AML-193 (cell line): ENCODE measurements around the gene TUT1.
"Not testable (repeated sequence)": the region's sequence is repeated elsewhere in the genome, so short reads cannot be mapped to it uniquely, and the experiment has no call there.

Experiments used
- DNase-seq, 2 experiments: peaks; one replicate each; lab custom pipeline; 2025; lab: John Stamatoyannopoulos, UW

Gene TUT1

DNA sequence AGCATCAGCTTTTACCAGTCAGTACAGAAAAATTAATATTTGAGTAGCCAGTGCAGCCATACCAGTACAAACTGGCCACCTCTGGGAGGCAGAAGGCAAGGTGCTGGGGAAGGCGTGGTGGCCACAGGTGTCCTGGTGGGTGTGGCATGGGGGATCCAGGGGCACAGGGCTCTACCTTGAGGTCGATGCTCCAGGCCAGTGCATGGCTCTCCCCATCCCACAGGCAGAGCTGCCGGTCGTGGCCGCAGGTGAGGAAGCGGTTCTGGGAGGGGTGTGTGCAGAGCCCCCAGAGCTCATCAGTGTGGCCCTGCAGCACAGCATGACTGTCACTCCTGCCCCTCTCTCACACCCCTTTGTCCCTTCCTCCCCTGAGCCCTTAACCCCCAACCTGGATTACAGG, 14.1 kb upstream of the TUT1 start:
- DNase-seq = no peak

DNA sequence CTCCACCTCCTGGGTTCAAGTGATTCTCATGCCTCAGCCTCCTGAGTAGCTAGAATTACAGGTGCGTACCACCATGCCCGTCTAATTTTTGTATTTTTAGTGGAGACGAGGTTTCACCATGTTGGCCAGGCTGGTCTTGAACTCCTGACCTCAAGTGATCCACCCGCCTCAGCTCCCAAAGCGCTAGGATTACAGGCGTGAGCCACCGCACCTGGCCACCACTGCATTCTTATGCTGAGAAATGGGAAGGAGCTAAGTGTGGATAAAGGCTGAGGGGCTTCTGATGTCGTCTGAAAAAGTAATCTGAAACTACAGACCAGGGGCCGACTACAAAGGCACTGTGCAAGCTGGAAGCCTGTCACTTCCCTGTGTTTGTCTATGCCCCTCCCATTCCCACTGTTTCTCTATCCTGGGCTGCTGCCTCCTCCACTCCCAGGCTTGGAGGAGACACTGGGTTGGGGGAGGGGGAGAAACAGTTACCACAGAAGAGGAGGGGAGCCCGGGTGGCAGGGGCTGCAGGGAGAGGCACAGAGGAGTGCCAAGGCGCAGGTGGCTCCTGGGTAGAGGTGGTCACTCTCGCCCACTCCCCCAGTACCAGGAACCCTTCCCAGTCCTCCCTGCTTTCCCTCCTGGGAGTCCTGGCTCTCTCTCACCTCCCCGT, 13.3 kb upstream of the TUT1 start:
- DNase-seq = no peak

DNA sequence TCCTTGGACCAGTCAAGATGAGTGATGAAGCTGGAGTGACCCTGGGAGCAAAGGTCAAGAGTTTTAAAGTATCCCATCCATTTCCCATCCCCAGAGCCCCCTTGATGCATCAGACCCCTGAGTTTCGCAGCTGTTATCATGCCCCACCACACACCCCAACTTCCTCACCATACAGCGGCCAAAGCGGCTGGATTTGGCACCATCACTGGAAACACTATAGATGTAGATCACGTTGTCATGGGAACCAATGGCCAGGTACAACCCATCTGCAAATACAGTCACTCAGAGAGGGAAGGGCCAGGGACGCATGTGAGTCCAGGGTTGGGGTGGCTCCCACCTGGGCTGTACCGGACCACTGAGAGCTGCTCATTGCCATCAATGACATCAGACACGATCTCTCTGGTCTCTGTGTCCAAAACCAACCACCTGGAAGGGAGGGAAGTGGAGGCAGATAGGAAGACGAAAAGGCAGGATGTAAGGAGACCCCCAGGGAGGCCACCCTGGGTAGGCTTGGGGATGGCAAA, 12.5 kb upstream of the TUT1 start:
- DNase-seq = no peak

DNA sequence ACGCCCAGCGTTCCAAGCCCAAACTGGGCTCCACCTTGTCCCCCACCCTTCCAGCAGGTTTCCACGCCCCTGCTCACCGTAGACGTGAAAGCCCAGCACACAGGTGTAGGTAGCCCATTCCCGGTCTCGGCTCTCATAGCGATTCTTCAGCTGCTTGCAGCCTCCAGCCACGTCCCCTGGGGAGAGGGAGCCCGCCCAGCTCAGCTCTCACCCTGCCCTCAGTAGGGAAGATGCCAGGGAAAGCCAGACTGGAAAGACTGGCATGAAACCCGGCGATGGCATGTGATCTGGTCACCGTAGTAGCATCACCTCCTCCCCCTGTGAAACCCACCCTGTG, 11.7 kb upstream of the TUT1 start:
- DNase-seq = no peak

DNA sequence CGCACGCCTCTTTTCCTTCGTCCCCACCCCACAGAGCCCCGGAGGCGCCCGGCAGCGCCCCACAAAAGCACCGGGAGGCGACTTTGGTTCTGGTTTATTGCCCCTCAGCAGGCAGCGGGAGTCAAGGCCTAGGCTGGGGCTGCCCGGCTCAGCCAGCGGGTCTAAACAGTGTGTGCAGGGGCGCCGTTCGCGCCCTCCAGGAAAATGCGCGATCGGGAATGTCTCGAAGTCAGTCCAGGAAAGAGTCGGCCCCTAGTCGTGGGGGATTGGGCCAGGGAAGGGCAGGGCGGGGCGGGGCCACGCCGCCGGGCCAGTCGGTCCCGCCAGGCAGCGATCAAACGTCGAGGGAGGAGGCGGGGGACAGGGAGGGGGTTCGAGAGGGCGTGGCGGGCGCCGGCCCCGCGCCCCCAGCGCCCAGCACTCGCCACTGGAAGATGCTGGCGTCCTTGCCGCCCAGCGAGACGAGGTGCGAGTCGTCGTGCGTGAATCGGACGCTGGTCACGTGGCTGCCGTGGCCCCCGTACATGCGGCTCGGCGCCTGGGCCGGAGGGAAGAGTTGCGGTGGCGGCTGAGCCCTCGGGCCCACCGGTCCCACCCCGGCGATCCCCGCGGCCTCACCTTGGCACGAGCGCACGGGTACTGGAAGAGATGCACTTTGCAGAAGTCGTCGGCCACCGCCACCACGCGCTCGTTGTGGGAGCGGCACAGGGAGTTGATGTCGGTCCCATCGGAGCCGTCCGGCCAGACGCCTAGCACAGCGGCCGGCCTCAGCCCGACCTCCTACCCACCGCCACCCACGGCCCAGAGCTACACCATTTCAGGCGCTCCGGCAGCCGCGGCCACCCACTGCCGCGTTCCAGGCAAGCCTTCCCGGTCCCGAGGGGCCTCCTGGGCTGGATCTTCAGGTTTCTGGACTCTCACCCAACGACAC, 11.1 kb upstream of the TUT1 start:
- DNase-seq = no peak

DNA sequence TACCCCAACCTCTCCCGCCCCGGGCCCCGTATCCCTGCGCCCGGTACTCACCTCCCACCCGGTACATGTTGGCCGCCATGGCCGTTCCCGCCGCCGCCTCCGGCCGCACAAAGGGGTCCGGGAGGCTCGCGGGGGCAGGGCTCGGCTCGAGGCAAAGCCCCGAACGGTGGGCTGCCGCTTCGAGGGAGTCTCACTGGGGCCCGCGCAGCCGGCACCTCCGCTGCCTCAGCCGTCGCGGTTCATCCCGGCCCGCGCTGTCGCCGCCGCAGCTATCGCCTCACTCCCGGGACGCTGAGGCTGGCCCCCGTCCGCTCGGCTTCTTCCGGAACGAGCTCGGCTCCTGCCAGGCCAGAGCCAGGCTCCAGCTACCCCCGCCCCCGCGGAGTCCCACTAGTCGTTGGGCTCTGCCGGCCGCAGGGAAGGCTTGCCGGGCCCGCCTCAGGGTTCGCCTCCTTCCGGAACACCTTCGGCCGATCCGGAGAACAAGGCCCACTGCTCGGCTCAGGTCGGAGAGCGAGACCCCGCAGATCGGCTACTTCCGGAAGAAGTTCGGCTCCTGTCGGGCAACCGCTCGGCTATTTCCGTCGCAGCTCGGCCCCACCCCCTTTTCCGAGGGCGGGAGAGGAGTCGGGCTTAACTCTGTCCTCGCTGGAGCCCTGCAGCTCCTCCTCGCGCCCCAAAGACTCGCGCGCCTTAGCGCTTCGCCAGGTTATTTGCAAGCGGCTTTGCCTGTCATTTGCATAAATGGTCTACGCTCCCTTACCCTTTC, 10.2 kb upstream of the TUT1 start, which contains the start of gene MTA2:
Gene MTA2, minus strand, starts transcription at position 494 of the 769 bp plus-strand sequence. Its CDS starts 415 bp downstream, at position 79.
- DNase-seq = peak; percentile 95 to 96

DNA sequence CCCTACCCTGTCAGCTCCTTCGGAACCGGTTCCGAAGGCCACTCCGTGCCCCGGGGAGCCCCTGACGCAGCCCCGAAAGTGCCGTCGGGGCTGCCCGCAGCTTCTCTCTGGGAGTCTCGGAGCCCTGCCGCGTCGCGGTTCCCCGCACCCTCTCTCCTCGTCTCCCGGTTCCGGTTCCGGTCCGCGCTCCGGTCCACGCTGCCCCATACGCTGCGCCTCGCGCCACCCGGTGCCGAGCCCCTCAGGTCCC, 9.7 kb upstream of the TUT1 start:
- no peak for DNase-seq

DNA sequence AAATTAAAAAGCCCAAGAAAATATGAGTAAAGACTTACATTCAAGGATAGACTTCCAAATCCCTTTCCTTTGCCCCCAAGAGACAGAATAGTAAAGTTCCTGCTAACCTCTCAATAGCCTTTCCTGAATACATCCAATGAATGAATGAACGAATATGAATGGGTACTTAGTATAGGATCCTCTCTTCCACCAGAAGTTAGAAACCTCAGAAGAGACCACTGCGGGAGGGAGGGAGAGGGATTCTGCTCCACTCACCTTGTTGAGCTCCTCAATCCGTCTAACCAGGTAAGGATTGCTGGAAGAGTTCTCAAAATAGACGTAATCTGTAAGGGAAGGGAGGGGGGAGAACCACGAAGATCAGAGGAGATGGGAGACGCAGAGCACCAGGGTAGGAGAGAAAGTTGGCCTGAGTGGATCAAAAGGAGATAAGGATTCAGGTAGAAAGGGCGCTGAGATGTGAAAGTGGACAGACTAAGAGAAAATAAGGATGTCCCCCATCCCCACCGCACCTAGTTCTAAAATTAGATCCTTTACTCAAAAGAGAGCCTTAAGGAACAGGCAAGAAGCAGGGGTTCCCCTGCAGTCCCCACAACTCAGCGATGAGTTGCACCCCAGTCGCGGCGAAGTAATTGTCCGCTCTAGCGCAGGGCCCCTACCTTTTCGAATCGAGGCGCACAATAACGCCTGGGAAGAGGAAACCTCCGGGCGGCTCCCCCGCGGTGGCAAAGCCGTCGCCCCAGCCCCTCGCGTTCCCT, 9.2 kb upstream of the TUT1 start:
- DNase-seq = no peak

DNA sequence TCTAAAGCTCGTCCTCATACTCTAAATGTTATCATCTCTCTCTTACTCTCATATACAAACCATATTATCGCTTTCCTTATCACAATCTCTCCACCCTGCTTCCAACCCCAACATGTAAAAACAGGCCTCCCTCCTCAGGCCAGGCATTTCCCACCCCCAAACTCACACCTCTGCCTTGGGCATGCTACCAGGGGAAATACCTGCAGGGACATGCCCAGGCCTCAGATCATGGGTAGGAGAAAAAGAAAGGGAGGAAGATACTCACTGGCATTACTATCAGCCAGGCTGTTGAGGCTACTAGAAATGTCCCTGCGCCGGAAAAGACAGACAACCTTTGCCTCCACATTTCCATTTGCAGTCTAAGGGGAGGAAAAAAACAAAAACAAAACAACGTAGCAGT, 8.6 kb upstream of the TUT1 start:
- no peak for DNase-seq

DNA sequence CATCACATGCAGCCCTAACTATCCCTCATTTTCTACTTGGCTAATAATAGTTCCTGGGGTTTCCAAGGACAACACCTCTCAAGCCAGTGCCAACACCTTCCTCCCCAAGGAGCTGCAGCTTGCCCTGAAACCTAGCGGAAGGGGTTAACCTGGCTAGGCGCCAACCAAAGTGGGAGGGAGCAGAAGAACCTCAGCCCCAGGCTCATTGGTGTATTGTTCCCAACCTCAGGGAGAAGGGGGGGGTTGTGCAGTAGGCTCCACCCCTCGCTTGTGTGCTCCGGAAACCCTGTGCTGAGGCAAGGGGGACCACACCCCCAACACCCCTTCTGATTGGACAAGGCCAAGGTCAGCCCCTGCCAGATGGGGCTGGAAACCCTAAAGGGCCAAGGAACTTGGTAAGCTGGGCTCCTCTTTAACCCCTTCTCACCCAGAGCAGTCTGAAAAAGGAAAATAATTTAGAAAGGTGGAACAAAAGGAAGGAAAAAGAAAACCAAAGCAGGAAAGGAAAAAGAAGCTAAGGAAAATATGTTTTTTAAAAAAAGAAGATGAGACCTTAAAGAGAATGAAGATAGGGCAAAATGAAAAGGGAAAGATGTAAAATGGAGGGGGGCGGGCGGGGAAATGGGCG, 7.9 kb upstream of the TUT1 start:
- peak; percentile 89 for DNase-seq

DNA sequence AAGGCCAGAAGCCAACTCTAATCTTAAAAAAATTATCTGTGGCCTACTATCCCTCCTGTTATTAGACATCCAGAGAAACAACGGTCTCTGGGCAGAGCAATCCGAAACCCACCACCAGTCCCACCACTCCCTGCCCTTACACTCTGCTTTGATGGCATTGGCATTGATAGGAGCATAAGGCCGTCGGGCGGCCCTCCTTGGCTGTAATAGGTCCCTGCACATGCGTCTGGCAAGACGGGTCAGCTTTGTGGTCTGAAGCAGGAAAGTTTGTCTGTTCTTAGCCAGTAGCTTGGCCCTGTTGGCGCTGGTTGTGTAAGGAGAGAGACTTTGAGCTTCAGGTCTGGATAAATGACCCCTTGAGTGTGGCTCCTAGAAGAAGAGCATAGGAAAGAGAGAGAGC, 3.8 kb upstream of the TUT1 start:
- no peak for DNase-seq

DNA sequence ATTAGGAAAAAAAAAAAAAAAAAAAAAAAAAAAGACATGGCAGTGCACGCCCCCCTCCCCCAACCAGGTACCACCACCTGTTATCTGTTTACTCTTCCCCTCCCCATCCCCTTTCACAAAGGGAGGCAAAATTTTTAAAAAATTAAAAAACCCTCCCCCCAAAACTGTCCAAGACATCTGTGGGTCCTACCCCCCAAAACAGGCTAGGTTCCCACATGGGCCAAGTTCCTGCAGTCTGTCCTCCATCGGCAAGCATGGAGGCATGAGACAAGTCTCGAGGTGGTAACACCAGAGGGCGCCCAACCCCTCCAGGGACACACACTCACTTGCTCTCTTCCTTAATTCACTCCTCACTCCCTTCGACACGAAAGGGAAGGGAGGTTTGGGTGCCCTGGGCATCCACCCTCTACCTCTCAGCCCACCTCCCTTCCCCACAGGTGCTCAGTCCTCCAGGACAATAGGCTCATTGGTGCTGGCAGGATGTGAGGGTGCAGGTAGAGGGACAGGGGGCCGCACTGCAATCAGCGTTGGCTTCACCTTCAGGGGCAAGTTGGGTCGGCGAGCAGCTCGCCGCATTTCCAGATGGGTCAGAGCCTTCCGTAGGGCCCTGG, 2.2 kb upstream of the TUT1 start:
- DNase-seq = peak; percentile 82 to 87

DNA sequence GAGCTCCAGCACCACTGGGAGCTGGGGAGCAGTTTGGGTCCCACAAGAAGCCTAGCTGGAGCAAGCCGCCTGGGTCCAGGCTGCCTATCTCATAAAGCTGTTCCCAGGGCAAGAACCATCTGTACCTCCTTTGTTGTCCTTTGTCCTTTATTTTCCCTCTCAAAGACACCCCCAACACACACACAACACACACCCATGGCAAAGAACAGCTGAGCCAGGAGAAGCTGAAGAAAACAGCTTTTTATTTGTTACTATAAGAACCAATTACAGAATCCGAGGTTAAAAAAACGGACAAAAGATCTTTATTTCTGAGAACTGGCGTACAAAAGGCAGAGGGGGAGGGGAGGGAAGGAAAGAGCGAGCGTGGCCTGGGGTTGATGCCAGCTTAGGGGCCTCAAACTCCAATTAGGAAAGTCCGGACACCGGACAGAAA, 1.7 kb upstream of the TUT1 start:
- no peak for DNase-seq

DNA sequence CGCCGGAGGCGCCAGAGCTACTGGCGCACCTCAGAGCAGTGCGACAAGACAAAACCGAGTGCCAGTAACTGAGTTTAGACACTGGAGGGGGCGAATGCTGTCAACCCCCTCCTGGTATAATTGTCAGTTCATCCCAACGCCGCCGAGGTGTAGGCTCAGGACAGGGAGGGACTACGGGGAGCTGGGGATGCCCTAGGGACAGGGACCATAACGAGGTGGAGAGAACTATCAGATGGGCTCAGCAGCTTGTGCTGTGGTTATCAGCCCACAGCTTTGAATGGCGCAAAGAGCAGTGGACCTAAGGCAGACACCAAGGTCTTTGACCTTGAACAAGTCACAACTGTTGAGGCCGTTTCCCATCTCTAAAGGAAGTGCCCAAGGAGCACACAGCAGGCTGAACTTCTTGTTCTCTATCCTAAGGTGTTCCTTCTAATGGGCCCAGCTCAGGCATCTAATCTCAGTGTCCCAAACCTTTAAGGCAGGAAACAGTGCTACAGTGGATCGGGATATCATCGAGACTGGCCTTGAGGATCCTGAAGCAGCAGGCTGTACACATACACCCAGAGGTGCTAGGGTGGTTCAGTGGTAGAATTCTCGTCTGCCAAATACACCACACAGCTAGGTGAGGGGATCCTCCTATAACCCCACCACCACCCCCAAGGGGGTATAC, 958 bp upstream of the TUT1 start:
- no peak for DNase-seq

DNA sequence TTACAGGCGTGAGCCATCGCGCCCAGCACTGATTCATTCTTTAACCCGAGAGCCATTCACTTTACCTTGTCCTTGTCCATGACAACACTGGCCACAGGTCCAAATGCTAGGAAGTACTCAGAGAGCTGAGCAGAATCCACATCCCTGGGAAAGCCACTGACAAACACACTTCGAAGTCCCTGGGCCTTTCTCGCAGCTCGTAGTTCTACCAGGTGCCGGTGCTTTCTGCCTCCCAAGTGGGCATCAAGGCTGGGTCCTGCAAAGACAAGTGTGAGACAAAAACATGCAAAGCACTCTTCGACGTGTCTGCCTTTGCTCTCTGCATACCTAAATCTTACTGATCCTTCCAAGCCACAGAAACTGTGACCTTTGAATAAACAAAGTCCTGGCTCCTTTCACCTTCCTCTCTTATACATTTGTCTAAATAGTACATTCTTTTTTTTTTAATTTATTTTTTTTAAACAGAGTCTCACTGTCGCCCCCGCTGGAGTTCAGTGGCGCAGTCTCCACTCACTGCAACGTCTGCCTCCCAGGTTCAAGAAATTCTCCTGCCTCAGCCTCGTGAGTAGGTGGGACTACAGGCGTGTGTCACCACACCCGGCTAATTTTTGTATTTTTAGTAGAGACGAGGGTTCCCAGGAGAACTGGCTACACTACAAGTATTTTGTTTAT, 2.2 kb downstream of the TUT1 start:
- peak in 1 of 2 experiments; percentile 20 for DNase-seq

DNA sequence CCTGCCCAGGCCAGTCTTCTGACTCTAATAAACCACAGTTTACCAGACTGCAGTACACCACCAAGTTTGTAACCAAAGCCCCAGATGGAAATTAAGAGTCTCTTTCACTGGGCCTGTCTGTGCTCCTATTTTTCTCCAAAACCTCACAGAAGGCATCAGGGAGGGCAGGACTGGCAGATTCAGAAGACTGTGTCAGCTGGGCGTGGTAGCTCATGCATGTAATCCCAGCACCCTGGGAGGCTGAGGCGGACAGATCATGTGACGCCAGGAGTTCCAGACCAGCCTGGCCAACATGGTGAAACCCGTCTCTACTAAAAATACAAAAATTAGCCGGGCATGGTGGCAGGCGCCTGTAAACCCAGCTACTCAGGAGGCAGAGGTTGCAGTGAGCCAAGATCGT, 6.0 kb downstream of the TUT1 start:
- not testable (repeated sequence) for DNase-seq

DNA sequence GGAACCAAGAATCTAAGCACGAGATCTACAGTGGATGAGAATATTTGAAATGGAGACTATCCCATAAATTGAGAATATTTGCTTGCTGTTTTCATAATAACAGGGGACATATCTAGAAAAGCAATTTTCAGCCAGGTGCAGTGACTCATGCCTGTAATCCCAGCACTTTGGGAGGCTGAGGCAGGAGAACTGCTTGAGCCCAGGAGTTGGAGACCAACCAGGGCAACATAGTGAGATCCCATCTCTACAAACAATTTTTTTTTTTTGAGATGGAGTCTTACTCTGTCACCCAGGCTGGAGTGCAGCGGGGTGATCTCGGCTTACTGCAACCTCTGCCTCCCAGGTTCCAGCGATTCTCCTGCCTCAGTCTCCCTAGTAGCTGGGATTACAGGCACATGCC, 9.6 kb downstream of the TUT1 start:
- DNase-seq = not testable (repeated sequence)

DNA sequence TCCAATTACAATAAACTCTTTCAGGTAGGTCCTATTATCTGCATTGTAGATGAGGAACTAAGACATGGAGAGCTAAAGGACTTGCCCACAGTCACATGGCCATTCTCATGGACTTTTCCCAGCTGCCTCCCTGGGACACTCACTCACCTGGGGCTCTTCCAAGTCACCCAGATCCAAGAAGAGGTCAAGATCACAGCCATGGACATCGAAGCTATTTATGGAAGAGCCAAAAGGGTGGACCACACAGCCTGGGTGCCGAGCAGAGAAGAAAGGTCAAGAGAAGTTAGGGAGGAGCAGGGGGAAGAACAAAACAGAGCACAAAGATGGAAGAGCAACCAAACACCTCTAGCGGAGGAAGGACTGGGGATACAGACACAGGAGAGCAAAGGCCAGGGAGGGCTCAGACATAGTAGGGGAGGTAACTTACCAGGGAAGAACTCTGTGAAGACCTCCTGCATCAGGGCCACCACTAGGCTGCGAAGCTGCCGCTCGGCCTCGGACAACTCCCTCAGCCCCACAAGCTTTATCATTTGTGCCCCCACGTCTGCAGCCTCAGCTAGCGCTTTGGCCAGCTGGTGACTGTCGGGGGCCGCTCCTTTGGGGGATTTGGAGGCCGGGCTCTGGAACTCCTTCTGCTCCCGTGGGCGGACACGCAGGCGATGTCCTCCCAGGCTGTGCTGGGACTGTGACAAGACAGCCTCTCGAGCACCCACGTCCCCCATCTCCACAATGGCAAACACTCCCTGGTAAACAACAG, 10.2 kb downstream of the TUT1 start:
- DNase-seq = no peak

DNA sequence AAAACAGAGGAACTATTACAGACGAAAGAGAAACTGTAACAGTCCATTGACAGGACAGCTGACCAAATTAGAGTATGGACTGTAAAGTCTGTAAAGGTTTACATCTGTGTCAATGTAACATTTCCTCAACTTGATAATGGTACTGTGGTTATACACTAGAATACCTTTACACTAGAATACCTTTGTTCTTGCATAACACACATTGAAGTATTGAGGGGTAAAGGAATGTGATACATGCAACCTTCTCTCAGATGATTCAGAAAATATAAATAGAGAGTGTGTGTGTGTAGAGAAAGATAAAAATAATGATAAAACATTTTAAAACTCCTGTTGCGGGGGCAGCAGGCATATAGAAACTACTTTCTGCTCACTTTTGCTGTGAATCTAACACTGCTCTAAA, 12.1 kb downstream of the TUT1 start:
- DNase-seq = no peak
